Cardiac muscle cell (in vitro differentiated cells and primary cell): ENCODE results near the gene ATXN7L3. TPM values are rescaled to one million over a fixed set of nuclear protein-coding genes. Genes with fewer than 3 reads are reported as not detected.

Experiments
- DNase-seq, 2 donors: peaks; one replicate each; pipeline versions ENCODE4 v3.0.0 to v3.0.0-alpha.2; 2010 to 2017; ENCODE audit warnings: low read depth in 1 of 2, low spot score in 1 of 2
- H3K27ac ChIP-seq: fragments of 200-600 bp; sonication (generic); 2 replicates; pipeline ENCODE4 v1.5.1; 2016
- H3K27me3 ChIP-seq: fragments of 200-600 bp; sonication (generic); 2 replicates; pipeline ENCODE4 v1.6.0; 2016; ENCODE audit warnings: control low read depth
- H3K36me3 ChIP-seq: fragments of 200-600 bp; sonication (generic); 2 replicates; pipeline ENCODE4 v1.5.1; 2016; ENCODE audit warnings: control low read depth
- H3K4me1 ChIP-seq: fragments of 200-600 bp; sonication (generic); 2 replicates; pipeline ENCODE4 v1.8.1; 2017; ENCODE audit warnings: low read depth, mild to moderate bottlenecking, mixed run types
- H3K4me3 ChIP-seq: fragments of 200-600 bp; sonication (generic); 2 replicates; pipeline ENCODE4 v1.5.1; 2016; ENCODE audit warnings: mild to moderate bottlenecking
- H3K9me3 ChIP-seq: fragments of 200-600 bp; sonication (generic); 2 replicates; pipeline ENCODE4 v1.5.1; 2017; ENCODE audit warnings: low read depth, mild to moderate bottlenecking, control low read depth
- CTCF ChIP-seq: IDR thresholded peaks from 2 replicates; pipeline ENCODE4 v1.5.1; 2012; ENCODE audit warnings: low read depth, mild to moderate bottlenecking, low read length
- polyA plus RNA-seq: library from polyadenylated mRNA; unstranded; fragments of >200 nt; fragmentation: Nextera tagmentation; extraction: Ambion mirVana; gene quantifications from 2 replicates; pipeline ENCODE4 v1.2.1, GENCODE V29; 2016
- total RNA-seq: library from RNA; depleted of rRNA; stranded (reverse); fragments of >200 nt; gene quantifications from 2 replicates; pipeline ENCODE4 v1.2.3, GENCODE V29; 2016

Gene ATXN7L3
- total and polyA plus RNA-seq, 2 experiments from 2014 or later, result 24.7 to 91.0 TPM

- DNase-seq, result no peak
- Histone ChIP-seq H3K4me1 (no peaks in the 10 kb centered on the region), H3K9me3 (no peaks in the 10 kb centered on the region), H3K27ac (no peak overlapping the region), H3K4me3 (no peak overlapping the region), H3K36me3 (peaks cover 4% of the 10 kb centered on the region), H3K27me3 (no peaks in the 10 kb centered on the region)
- no peak for TF ChIP-seq CTCF
These were observed 22.0 kb downstream of the ATXN7L3 start for GRCh38 chr17:44177640-44178039.

DNA sequence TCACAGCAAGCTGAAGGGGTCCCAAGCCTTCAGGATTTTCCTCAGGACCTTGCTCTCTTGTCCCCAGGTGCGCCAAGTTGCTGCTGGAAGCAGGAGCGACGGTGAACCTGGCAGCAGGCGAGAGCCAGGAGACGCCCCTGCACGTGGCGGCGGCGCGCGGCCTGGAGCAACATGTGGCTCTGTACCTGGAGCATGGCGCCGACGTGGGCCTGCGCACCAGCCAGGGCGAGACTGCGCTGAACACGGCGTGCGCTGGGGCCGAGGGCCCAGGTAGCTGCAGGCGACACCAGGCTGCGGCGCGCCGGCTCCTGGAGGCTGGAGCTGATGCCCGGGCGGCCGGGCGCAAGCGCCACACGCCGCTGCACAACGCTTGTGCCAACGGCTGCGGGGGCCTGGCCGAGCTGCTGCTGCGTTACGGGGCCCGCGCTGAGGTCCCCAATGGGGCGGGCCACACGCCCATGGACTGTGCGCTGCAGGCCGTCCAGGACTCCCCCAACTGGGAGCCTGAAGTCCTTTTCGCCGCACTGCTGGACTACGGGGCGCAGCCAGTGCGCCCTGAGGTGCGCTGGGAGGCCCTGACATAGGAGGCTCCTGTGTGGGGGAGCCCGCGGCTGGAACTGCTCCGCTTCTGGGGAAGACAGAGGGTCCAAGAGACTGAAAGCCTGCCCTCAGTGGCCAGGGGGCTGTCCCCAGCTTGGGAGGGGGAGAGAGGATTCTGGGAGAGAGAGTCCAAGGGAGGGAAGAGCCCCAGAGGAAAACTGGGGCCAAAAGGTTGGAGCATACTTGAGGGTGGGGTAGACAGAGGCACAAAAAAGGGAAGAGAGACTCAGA is 22.8 kb downstream of the ATXN7L3 start:
- Histone ChIP-seq H3K4me1 (no peaks in the 10 kb centered on the region), H3K4me3 (no peak overlapping the region), H3K36me3 (peaks cover 4% of the 10 kb centered on the region), H3K27me3 (no peaks in the 10 kb centered on the region), H3K27ac (no peak overlapping the region), H3K9me3 (no peaks in the 10 kb centered on the region)
- TF ChIP-seq CTCF, result no peak
- DNase-seq, result no peak

DNA sequence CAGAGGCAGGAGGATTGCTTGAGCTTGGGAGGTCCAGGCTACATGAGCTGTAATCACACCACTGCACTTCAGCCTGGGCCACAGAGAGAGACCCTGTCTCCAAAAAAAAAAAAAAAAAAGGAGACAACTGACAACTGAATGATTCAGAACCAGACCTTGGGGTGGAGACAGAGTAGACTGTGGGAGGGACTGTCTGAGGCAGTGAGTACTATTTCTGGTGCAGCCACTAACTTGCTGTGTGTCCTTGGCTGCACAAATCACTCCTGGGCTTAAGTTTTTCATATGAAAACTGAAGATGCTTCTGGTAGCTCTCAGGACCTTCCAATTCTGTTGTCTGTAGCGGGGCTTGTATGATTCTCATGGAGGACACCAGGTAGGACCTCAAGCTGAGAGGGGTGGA is 23.4 kb downstream of the ATXN7L3 start:
- H3K27me3 ChIP-seq, result no peaks in the 10 kb centered on the region
- H3K27ac ChIP-seq, result no peak overlapping the region
- DNase-seq, result no peak
- H3K36me3 ChIP-seq, result peaks cover 4% of the 10 kb centered on the region
- peaks cover 4% of the 10 kb centered on the region for H3K4me1 ChIP-seq
- no peak for TF ChIP-seq CTCF
- no peak overlapping the region for H3K4me3 ChIP-seq
- no peaks in the 10 kb centered on the region for H3K9me3 ChIP-seq

- no peak overlapping the region for H3K27ac ChIP-seq
- no peak for DNase-seq
- no peaks in the 10 kb centered on the region for H3K9me3 ChIP-seq
- H3K27me3 ChIP-seq, result no peaks in the 10 kb centered on the region
- H3K36me3 ChIP-seq, result peaks cover 4% of the 10 kb centered on the region
- H3K4me3 ChIP-seq, result no peak overlapping the region
- no peak for TF ChIP-seq CTCF
- peaks cover 16% of the 10 kb centered on the region for H3K4me1 ChIP-seq
These were observed 25.3 kb downstream of the ATXN7L3 start for GRCh38 chr17:44174427-44174826.

DNA sequence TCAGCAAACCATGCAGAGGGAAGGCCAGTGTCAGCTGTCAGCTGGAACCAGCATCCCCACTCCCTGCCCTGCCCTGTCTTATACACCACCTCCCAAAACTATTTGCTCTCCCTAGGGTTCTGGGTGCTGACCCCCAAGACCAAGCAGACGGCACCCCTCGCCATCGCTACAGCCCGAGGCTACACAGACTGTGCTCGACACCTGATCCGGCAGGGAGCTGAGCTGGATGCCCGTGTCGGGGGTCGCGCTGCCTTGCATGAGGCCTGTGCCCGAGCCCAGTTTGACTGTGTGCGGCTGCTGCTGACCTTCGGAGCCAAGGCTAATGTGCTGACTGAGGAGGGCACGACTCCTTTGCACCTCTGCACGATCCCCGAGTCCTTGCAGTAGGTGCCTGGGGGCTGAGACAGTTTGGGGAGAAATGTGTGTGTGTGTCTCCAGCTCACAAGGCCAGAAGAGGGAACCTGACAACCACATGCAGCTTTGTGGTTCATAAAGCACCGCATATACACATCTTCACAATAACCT is 27.7 kb downstream of the ATXN7L3 start:
- peaks cover 16% of the 10 kb centered on the region for H3K4me1 ChIP-seq
- no peaks in the 10 kb centered on the region for H3K9me3 ChIP-seq
- no peak for TF ChIP-seq CTCF
- no peak for DNase-seq
- peak overlapping the region; percentile 96 for H3K27ac ChIP-seq
- H3K4me3 ChIP-seq, result no peak overlapping the region
- H3K36me3 ChIP-seq, result peaks cover 4% of the 10 kb centered on the region
- H3K27me3 ChIP-seq, result no peaks in the 10 kb centered on the region
